K562 (cell line): Measurements from ENCODE around the gene MED20. TPM values are rescaled to one million over a fixed set of nuclear protein-coding genes. Genes with fewer than 3 reads are reported as not detected.

Experiments used
- CAMTA2 ChIP-seq: fragments of 250-450 bp; sonication (Bioruptor Pico); conservative IDR thresholded peaks from 2 replicates; pipeline ENCODE4 v1.5.1; 2022
- DACH1 ChIP-seq: fragments of 450-650 bp; IDR thresholded peaks from 2 replicates; pipeline ENCODE4 v1.6.1; 2018; ENCODE audit not compliant: partially characterized antibody
- ERF ChIP-seq: fragments of 450-650 bp; formaldehyde crosslinking; IDR thresholded peaks from 2 replicates; pipeline ENCODE4 v1.4.0; 2020; ENCODE audit warnings: mild to moderate bottlenecking, mixed read lengths
- ESRRA ChIP-seq: fragments of 450-650 bp; IDR thresholded peaks from 2 replicates; pipeline ENCODE4 v1.6.1; 2014; ENCODE audit warnings: low read depth, mild to moderate bottlenecking, moderate library complexity, borderline replicate concordance
- HDAC3 ChIP-seq: fragments of 450-650 bp; IDR thresholded peaks from 2 replicates; pipeline ENCODE4 v1.6.1; 2018; ENCODE audit warnings: borderline replicate concordance, mild to moderate bottlenecking, moderate library complexity; ENCODE audit not compliant: partially characterized antibody
- HNRNPH1 ChIP-seq: fragments of 200-400 bp; formaldehyde crosslinking; optimal IDR thresholded peaks from 2 replicates; pipeline ENCODE3; 2017; ENCODE audit warnings: low read depth, mild to moderate bottlenecking, low read length, moderate library complexity
- HNRNPLL ChIP-seq: fragments of 200-400 bp; formaldehyde crosslinking; IDR thresholded peaks from 2 replicates; pipeline ENCODE4 v1.6.1; 2017; ENCODE audit warnings: low read length, low read depth, mild to moderate bottlenecking; ENCODE audit not compliant: poor library complexity, severe bottlenecking
- MEIS2 ChIP-seq: fragments of 450-650 bp; IDR thresholded peaks from 2 replicates; pipeline ENCODE4 v1.6.1; 2014; ENCODE audit warnings: mild to moderate bottlenecking; ENCODE audit not compliant: partially characterized antibody
- PATZ1 ChIP-seq: fragments of 250-450 bp; sonication (Bioruptor Pico); IDR thresholded peaks from 2 replicates; pipeline ENCODE4 v1.5.0; 2020; ENCODE audit warnings: mild to moderate bottlenecking, borderline replicate concordance
- PCBP1 ChIP-seq: fragments of 200-400 bp; formaldehyde crosslinking; IDR thresholded peaks from 2 replicates; pipeline ENCODE4 v1.6.1; 2018; ENCODE audit warnings: mild to moderate bottlenecking, low read depth, low read length; ENCODE audit not compliant: poor library complexity, severe bottlenecking
- ZBTB9 ChIP-seq: fragments of 450-650 bp; formaldehyde crosslinking; IDR thresholded peaks from 2 replicates; pipeline ENCODE4 v1.4.0; 2020; ENCODE audit warnings: mild to moderate bottlenecking, moderate library complexity
- ZC3H4 ChIP-seq: sonication (generic); formaldehyde crosslinking; IDR thresholded peaks from 2 replicates; pipeline ENCODE4 v1.9.0; 2021; ENCODE audit warnings: missing genetic modification reagents, borderline replicate concordance
- ZNF707 ChIP-seq: fragments of 250-450 bp; sonication (Bioruptor Pico); conservative IDR thresholded peaks from 2 replicates; pipeline ENCODE4 v1.8.0; 2022; ENCODE audit warnings: inconsistent platforms, mild to moderate bottlenecking, moderate library complexity
- ZNF830 ChIP-seq: fragments of 250-450 bp; sonication (Bioruptor Pico); IDR thresholded peaks from 2 replicates; pipeline ENCODE4 v1.5.0; 2021; ENCODE audit warnings: mild to moderate bottlenecking
- polyA plus RNA-seq, 8 experiments: library from polyadenylated mRNA; depleted of rRNA in 4 of 8; stranded (reverse) in 5 of 8; unstranded in 3 of 8; fragments of >200 nt; fragmentation: Nextera tagmentation in 2 of 8; fragmentation: Illumina TruSeq in 1 of 8; extraction: Ambion mirVana in 2 of 8; extraction: Trizol in 1 of 8; gene quantifications; 2 replicates each; pipeline versions ENCODE4 v1.2.1 to v1.2.3, GENCODE V29; 2011 to 2014; ENCODE audit warnings: inconsistent platforms in 1 of 8, missing spikeins in 1 of 8
- total RNA-seq, 7 experiments: library from RNA; depleted of rRNA in 6 of 7; stranded (reverse); fragments of >200 nt in 6 of 7; fragmentation: Illumina TruSeq in 2 of 7; extraction: Trizol in 2 of 7; gene quantifications; 2 replicates each; pipeline versions ENCODE4 v1.2.1 to v1.2.3, GENCODE V29; 2011 to 2021; ENCODE audit warnings: low replicate concordance in 1 of 7
- TF ChIP-seq, protein P1 (sequence below): sonication (generic); formaldehyde crosslinking; IDR thresholded peaks from 2 replicates; pipeline ENCODE4 v1.8.0; 2022; ENCODE audit warnings: missing genetic modification reagents, mild to moderate bottlenecking, borderline replicate concordance
- TF ChIP-seq, protein P2 (sequence below), 2 experiments: fragments of 150-350 bp in 1 of 2; IDR thresholded peaks; 2 replicates each; pipeline ENCODE4 v1.6.1; 2012 to 2016; ENCODE audit warnings: low read depth in 2 of 2, low read length in 2 of 2, mild to moderate bottlenecking in 1 of 2, moderate library complexity in 1 of 2

MED20 gene
- total and polyA plus RNA-seq, 9 of the 15 experiments (the other 6 are each of a cell fraction or from before 2014, with no cell fraction given): 27.3 to 80.9 (median 46.0) TPM

DNA sequence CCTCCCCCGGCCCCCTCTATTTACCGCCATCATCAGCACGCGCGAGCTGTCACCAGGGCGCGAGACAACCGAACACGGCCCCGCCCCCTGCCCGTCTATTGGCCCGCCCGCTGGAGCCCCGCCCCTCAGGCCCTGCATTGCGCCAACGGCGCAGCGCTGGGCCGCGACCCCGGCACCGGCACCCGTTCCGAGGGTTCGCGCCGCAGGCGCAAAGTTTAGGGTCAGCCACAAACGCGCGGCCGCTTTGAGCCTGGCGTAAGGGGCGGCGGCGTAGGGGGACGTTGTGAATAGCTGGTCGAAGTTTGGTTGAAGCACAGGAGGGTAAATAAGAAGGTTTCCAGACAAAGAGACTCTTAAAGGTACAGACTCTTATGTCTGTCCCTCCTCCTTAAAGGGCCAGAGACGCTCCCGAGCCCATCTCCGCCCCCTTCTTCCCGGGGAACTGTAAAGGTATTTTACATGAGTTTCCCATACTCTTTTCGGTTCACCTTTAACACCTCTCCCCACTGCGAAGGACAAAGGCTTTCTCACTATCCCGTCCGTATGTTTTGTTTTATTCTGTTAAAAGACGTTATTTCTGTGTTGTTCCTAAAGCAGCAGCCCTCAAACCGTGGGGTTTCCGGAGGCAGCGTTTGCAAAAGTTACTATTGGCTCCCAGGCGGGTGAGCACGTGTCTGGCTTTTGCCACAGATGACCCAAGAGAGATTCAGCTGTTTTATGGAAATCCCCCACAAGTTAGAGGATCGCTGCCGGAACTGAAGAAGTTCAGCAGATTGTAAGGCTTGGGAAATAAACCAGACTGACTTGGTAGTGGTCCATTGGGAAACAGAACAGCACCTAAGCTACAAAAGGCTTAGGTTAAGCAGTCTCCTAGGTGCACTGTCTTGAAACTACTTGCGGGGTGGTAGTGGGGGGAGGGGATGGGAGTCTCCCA lies 25.4 kb downstream of the MED20 start, which contains the start of gene USP49 (continued):
- TF ChIP-seq, protein P1, sequence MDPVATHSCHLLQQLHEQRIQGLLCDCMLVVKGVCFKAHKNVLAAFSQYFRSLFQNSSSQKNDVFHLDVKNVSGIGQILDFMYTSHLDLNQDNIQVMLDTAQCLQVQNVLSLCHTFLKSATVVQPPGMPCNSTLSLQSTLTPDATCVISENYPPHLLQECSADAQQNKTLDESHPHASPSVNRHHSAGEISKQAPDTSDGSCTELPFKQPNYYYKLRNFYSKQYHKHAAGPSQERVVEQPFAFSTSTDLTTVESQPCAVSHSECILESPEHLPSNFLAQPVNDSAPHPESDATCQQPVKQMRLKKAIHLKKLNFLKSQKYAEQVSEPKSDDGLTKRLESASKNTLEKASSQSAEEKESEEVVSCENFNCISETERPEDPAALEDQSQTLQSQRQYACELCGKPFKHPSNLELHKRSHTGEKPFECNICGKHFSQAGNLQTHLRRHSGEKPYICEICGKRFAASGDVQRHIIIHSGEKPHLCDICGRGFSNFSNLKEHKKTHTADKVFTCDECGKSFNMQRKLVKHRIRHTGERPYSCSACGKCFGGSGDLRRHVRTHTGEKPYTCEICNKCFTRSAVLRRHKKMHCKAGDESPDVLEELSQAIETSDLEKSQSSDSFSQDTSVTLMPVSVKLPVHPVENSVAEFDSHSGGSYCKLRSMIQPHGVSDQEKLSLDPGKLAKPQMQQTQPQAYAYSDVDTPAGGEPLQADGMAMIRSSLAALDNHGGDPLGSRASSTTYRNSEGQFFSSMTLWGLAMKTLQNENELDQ (CRISPR knock-in tag): no peak
- TF ChIP-seq ESRRA (peak; percentile 52), HNRNPH1 (peak; percentile 53), HDAC3 (peak; percentile 100), ERF (CRISPR knock-in tag) (no peak), ZNF707 (CRISPR knock-in tag) (no peak), ZC3H4 (CRISPR knock-in tag) (no peak), CAMTA2 (CRISPR knock-in tag) (no peak), ZBTB9 (peak; percentile 86; the same call in 1 of the 2 replicates), HNRNPLL (peak; percentile 99), DACH1 (peak; percentile 93), PATZ1 (CRISPR knock-in tag) (no peak), ZNF830 (CRISPR knock-in tag) (no peak), PCBP1 (no peak), MEIS2 (peak; percentile 56)
- TF ChIP-seq, protein P2, sequence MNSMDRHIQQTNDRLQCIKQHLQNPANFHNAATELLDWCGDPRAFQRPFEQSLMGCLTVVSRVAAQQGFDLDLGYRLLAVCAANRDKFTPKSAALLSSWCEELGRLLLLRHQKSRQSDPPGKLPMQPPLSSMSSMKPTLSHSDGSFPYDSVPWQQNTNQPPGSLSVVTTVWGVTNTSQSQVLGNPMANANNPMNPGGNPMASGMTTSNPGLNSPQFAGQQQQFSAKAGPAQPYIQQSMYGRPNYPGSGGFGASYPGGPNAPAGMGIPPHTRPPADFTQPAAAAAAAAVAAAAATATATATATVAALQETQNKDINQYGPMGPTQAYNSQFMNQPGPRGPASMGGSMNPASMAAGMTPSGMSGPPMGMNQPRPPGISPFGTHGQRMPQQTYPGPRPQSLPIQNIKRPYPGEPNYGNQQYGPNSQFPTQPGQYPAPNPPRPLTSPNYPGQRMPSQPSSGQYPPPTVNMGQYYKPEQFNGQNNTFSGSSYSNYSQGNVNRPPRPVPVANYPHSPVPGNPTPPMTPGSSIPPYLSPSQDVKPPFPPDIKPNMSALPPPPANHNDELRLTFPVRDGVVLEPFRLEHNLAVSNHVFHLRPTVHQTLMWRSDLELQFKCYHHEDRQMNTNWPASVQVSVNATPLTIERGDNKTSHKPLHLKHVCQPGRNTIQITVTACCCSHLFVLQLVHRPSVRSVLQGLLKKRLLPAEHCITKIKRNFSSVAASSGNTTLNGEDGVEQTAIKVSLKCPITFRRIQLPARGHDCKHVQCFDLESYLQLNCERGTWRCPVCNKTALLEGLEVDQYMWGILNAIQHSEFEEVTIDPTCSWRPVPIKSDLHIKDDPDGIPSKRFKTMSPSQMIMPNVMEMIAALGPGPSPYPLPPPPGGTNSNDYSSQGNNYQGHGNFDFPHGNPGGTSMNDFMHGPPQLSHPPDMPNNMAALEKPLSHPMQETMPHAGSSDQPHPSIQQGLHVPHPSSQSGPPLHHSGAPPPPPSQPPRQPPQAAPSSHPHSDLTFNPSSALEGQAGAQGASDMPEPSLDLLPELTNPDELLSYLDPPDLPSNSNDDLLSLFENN (IDR thresholded peaks at IDR 0.05; ENCODE audit: low read depth in 2 of 2, low read length in 2 of 2): 0 out of 4 replicates have a peak, but pooled peaks of 1 of the 2 experiments have one; percentile 14
